Loucy (cell line): ENCODE measurements around the gene TSPEAR.
"Not testable (repeated sequence)": the region's sequence is repeated elsewhere in the genome, so short reads cannot be mapped to it uniquely, and the experiment has no call there.

Source experiments
- H2AFZ ChIP-seq: fragments of 200-600 bp; sonication (generic); 2 replicates; pipeline ENCODE4 v1.6.0; 2016; ENCODE audit warnings: antibody characterized with exemption, mild to moderate bottlenecking, low read length, moderate library complexity
- H3F3A ChIP-seq: fragments of 200-600 bp; 2 replicates; pipeline ENCODE4 v1.6.0; 2016; ENCODE audit warnings: antibody characterized with exemption, low read depth, mild to moderate bottlenecking
- H3K27me3 ChIP-seq: fragments of 200-600 bp; sonication (generic); 2 replicates; pipeline ENCODE4 v1.6.1; 2014; ENCODE audit warnings: low read length, mild to moderate bottlenecking; ENCODE audit not compliant: insufficient read depth, poor library complexity, severe bottlenecking
- H3K36me3 ChIP-seq: fragments of 200-600 bp; sonication (generic); 2 replicates; pipeline ENCODE4 v1.6.1; 2016; ENCODE audit warnings: low read length; ENCODE audit not compliant: insufficient read depth
- H3K4me1 ChIP-seq: fragments of 200-600 bp; sonication (generic); 2 replicates; pipeline ENCODE4 v1.5.1; 2014; ENCODE audit warnings: low read length, mild to moderate bottlenecking; ENCODE audit not compliant: insufficient read depth, poor library complexity, severe bottlenecking
- H3K4me2 ChIP-seq: fragments of 200-600 bp; sonication (generic); 2 replicates; pipeline ENCODE4 v1.6.0; 2014; ENCODE audit warnings: antibody characterized with exemption, low read length, low read depth, mild to moderate bottlenecking; ENCODE audit not compliant: poor library complexity, severe bottlenecking
- H3K4me3 ChIP-seq: fragments of 200-600 bp; sonication (generic); 2 replicates; pipeline ENCODE4 v1.5.1; 2014; ENCODE audit warnings: low read length, mild to moderate bottlenecking, mixed read lengths; ENCODE audit not compliant: poor library complexity, severe bottlenecking
- H3K79me2 ChIP-seq: fragments of 200-600 bp; sonication (generic); 2 replicates; pipeline ENCODE4 v1.6.1; 2014; ENCODE audit warnings: low read length; ENCODE audit not compliant: insufficient read depth
- H3K9ac ChIP-seq: fragments of 200-600 bp; sonication (generic); 2 replicates; pipeline ENCODE4 v1.6.0; 2014; ENCODE audit warnings: mild to moderate bottlenecking, low read depth, low read length, moderate library complexity; ENCODE audit not compliant: poor library complexity, severe bottlenecking
- H3K9me2 ChIP-seq: fragments of 200-600 bp; sonication (generic); replicated peaks from 2 replicates; pipeline ENCODE4 v1.6.1; 2016; ENCODE audit warnings: low read depth, low read length, mixed read lengths
- H3K9me3 ChIP-seq: fragments of 200-600 bp; sonication (generic); 2 replicates; pipeline ENCODE4 v1.6.1; 2014; ENCODE audit warnings: mild to moderate bottlenecking, antibody characterized with exemption, low read length, low read depth; ENCODE audit not compliant: insufficient read depth
- H4K20me1 ChIP-seq: fragments of 200-600 bp; sonication (generic); 2 replicates; pipeline ENCODE4 v1.6.0; 2014; ENCODE audit warnings: antibody characterized with exemption, low read length, mild to moderate bottlenecking; ENCODE audit not compliant: insufficient read depth, poor library complexity, severe bottlenecking
- CTCF ChIP-seq: fragments of 200-600 bp; sonication (generic); conservative IDR thresholded peaks from 2 replicates; pipeline ENCODE4 v1.5.1; 2014; ENCODE audit warnings: mild to moderate bottlenecking, antibody characterized with exemption, low read length
- EZH2phosphoT487 ChIP-seq: fragments of 200-600 bp; IDR thresholded peaks from 2 replicates; pipeline ENCODE4 v1.6.1; 2018; ENCODE audit warnings: antibody characterized with exemption, mild to moderate bottlenecking, moderate library complexity, borderline replicate concordance

TSPEAR gene

GRCh38 chr21:44602463-44602850 is 108.9 kb downstream of the TSPEAR start:
- TF ChIP-seq CTCF: no peak
- no peak for TF ChIP-seq EZH2phosphoT487
- no peak overlapping the region for H3K4me3 ChIP-seq
- no peaks in the 10 kb centered on the region for H3F3A ChIP-seq
- H3K27me3 ChIP-seq: no peaks in the 10 kb centered on the region
- H3K4me1 ChIP-seq: no peaks in the 10 kb centered on the region
- no peaks in the 10 kb centered on the region for H3K36me3 ChIP-seq
- H2AFZ ChIP-seq: no peak overlapping the region
- no peaks in the 10 kb centered on the region for H3K9me3 ChIP-seq
- no peaks in the 10 kb centered on the region for H3K9me2 ChIP-seq
- no peak overlapping the region for H3K9ac ChIP-seq
- H3K79me2 ChIP-seq: no peaks in the 10 kb centered on the region
- no peak overlapping the region for H3K4me2 ChIP-seq
- H4K20me1 ChIP-seq: no peaks in the 10 kb centered on the region

DNA sequence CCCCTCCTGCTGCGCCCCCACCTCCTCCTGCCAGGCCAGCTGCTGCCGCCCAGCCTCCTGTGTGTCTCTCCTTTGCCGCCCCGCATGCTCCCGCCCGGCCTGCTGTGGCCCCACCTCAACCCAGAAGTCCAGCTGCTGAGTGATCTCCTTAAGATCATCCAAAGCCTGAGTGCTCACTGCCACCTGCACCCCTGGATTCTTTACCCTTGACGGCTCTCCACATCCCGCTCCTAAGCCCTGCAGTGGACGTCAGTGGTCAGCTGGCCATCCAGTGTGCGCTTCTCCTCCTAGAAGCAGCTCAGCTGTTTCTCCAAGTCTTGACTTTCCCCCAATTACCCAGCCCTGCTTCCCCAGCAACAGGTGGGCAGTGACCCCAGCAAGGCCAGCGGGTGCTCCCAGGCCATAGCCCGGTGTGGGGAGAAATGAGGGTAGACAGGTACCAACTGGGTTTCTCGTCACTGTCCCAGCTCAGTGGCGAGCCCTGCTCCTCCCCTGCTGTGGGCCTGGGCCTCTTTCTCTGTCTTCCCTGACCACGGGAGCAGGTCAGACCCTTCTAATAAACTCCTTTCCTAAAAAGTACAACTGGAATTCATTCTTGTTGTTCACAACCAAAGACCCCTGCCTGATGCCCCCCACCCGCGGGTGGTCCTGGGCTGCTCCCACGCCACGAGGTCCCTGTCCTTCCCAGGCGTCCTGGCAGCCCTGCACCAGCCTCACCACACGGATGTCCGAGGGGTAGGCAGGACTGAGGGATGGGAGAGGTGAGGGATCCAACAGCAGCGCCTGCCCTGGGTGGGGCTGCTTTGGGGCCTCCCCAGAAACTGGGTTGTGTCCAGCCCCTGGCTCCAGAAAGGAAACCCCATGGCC is 109.5 kb downstream of the TSPEAR start:
- no peak for TF ChIP-seq EZH2phosphoT487
- no peak for TF ChIP-seq CTCF
- Histone ChIP-seq H3K9me2 (no peaks in the 10 kb centered on the region), H3K4me3 (no peak overlapping the region), H3F3A (no peaks in the 10 kb centered on the region), H3K9me3 (no peaks in the 10 kb centered on the region), H4K20me1 (no peaks in the 10 kb centered on the region), H3K4me1 (no peaks in the 10 kb centered on the region), H3K79me2 (no peaks in the 10 kb centered on the region), H3K36me3 (no peaks in the 10 kb centered on the region), H3K9ac (no peak overlapping the region), H3K4me2 (no peak overlapping the region), H2AFZ (no peak overlapping the region), H3K27me3 (no peaks in the 10 kb centered on the region)

DNA sequence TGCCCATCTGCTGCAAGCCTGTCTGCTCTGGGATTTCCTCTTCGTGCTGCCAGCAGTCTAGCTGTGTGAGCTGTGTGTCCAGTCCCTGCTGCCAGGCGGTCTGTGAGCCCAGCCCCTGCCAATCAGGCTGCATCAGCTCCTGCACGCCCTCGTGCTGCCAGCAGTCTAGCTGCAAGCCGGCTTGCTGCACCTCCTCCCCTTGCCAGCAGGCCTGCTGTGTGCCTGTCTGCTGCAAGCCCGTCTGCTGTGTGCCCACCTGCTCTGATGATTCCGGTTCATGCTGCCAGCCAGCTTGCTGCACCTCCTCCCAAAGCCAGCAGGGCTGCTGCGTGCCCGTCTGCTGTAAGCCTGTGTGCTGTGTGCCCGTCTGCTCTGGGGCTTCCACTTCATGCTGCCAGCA is 110.3 kb downstream of the TSPEAR start:
- H3K27me3 ChIP-seq, H3K4me1 ChIP-seq, H3K79me2 ChIP-seq, H3F3A ChIP-seq, H3K4me3 ChIP-seq, H2AFZ ChIP-seq, H3K36me3 ChIP-seq, H3K9ac ChIP-seq, H3K4me2 ChIP-seq, H3K9me3 ChIP-seq, H4K20me1 ChIP-seq, H3K9me2 ChIP-seq: not testable (repeated sequence)

GRCh38 chr21:44600118-44600978 is 111.0 kb downstream of the TSPEAR start, which contains the start of gene KRTAP10-7:
Gene KRTAP10-7, plus strand, starts transcription at chr21:44600597. Its CDS starts 25 bp downstream, at chr21:44600622.
- H3K4me3 ChIP-seq, H3K4me2 ChIP-seq, H3K9ac ChIP-seq, H3K36me3 ChIP-seq, H3K9me3 ChIP-seq, H3F3A ChIP-seq, H4K20me1 ChIP-seq, H3K4me1 ChIP-seq, H2AFZ ChIP-seq, H3K79me2 ChIP-seq, H3K27me3 ChIP-seq, H3K9me2 ChIP-seq: not testable (repeated sequence)
